GM23338 (cell line): ENCODE data around the gene ITGAV. TPM values are rescaled to one million over a fixed set of nuclear protein-coding genes. Genes with fewer than 3 reads are reported as not detected.

Experiments
- ATAC-seq: fragments of 200-7000 bp; cut with Tn5 transposase; 3 replicates; pipeline ENCODE4 v1.9.1; 2020
- DNase-seq: peaks from one replicate; pipeline ENCODE4 v3.0.0-alpha.2; 2015; ENCODE audit warnings: low spot score
- H2AFZ ChIP-seq: fragments of 200-600 bp; sonication (generic); 2 replicates; pipeline ENCODE4 v1.8.0; 2016; ENCODE audit warnings: antibody characterized with exemption, mild to moderate bottlenecking, moderate library complexity
- H3F3A ChIP-seq: fragments of 200-600 bp; sonication (generic); replicated peaks from 2 replicates; pipeline ENCODE4 v1.8.0; 2017; ENCODE audit warnings: antibody characterized with exemption, mixed run types, low read depth
- H3K27ac ChIP-seq: fragments of 200-600 bp; sonication (generic); 2 replicates; pipeline ENCODE4 v1.6.1; 2016; ENCODE audit warnings: low read depth
- H3K27me3 ChIP-seq: fragments of 200-600 bp; sonication (generic); 2 replicates; pipeline ENCODE4 v1.8.0; 2016; ENCODE audit warnings: mild to moderate bottlenecking, mixed run types, moderate library complexity; ENCODE audit not compliant: insufficient read depth
- H3K36me3 ChIP-seq: fragments of 200-600 bp; sonication (generic); 2 replicates; pipeline ENCODE4 v1.8.0; 2016; ENCODE audit warnings: mild to moderate bottlenecking; ENCODE audit not compliant: insufficient read depth
- H3K4me1 ChIP-seq: fragments of 200-600 bp; sonication (generic); 2 replicates; pipeline ENCODE4 v1.8.0; 2016; ENCODE audit warnings: mild to moderate bottlenecking, moderate library complexity; ENCODE audit not compliant: insufficient read depth
- H3K4me2 ChIP-seq: fragments of 200-600 bp; sonication (generic); 2 replicates; pipeline ENCODE4 v1.7.1; 2017; ENCODE audit warnings: mixed run types
- H3K4me3 ChIP-seq: fragments of 200-600 bp; sonication (generic); 2 replicates; pipeline ENCODE4 v1.6.1; 2016; ENCODE audit warnings: mixed run types
- H3K79me2 ChIP-seq: fragments of 200-600 bp; sonication (generic); replicated peaks from 2 replicates; pipeline ENCODE4 v1.8.0; 2017; ENCODE audit warnings: mild to moderate bottlenecking; ENCODE audit not compliant: insufficient read depth
- H3K9me2 ChIP-seq: fragments of 200-600 bp; sonication (generic); 2 replicates; pipeline ENCODE4 v1.8.0; 2017; ENCODE audit not compliant: insufficient read depth
- H4K20me1 ChIP-seq: fragments of 200-600 bp; sonication (generic); replicated peaks from 2 replicates; pipeline ENCODE4 v1.8.0; 2017; ENCODE audit warnings: mild to moderate bottlenecking; ENCODE audit not compliant: insufficient read depth
- H3K27ac Mint-ChIP-seq: 2 replicates; pipeline ENCODE4 v1.8.0; 2020; ENCODE audit warnings: inconsistent platforms, mild to moderate bottlenecking, moderate library complexity, mixed read lengths
- H3K27me3 Mint-ChIP-seq: 3 replicates; pipeline ENCODE4 v1.8.0; 2022; ENCODE audit warnings: low read depth, mild to moderate bottlenecking, moderate library complexity, mixed read lengths, inconsistent platforms; ENCODE audit not compliant: insufficient read depth, poor library complexity
- H3K36me3 Mint-ChIP-seq: 3 replicates; pipeline ENCODE4 v1.8.0; 2021; ENCODE audit warnings: low read depth, mild to moderate bottlenecking, inconsistent platforms, moderate library complexity, mixed read lengths
- H3K4me1 Mint-ChIP-seq: 3 replicates; pipeline ENCODE4 v1.8.0; 2020; ENCODE audit warnings: mild to moderate bottlenecking, inconsistent platforms, mixed read lengths
- H3K4me3 Mint-ChIP-seq: 3 replicates; pipeline ENCODE4 v1.8.0; 2021; ENCODE audit warnings: moderate library complexity, mild to moderate bottlenecking, inconsistent platforms, mixed read lengths
- H3K9me3 Mint-ChIP-seq: 3 replicates; pipeline ENCODE4 v1.8.0; 2020; ENCODE audit warnings: moderate library complexity, mild to moderate bottlenecking, inconsistent platforms, mixed read lengths
- CREB1 ChIP-seq: fragments of 250-450 bp; sonication (Bioruptor Pico); IDR thresholded peaks from 2 replicates; pipeline ENCODE4 v1.5.0; 2020; ENCODE audit warnings: low read depth, mild to moderate bottlenecking, moderate library complexity
- CTCF ChIP-seq, 2 experiments: fragments of 200-600 bp in 1 of 2; sonication (generic) in 1 of 2; conservative IDR thresholded peaks; 2 replicates each; pipeline versions ENCODE4 v1.5.1 to v1.6.1; 2016 to 2017; ENCODE audit warnings: antibody characterized with exemption in 2 of 2, low read depth in 2 of 2, mild to moderate bottlenecking in 2 of 2, moderate library complexity in 1 of 2
- ETS1 ChIP-seq: IDR thresholded peaks from 2 replicates; pipeline ENCODE4 v1.6.1; 2016; ENCODE audit warnings: antibody characterized with exemption
- EZH2 ChIP-seq: fragments of 200-600 bp; sonication (generic); IDR thresholded peaks from one replicate; pipeline ENCODE4 v1.8.0; 2017; ENCODE audit warnings: antibody characterized with exemption, mild to moderate bottlenecking, low read depth; ENCODE audit not compliant: unreplicated experiment
- EZH2phosphoT487 ChIP-seq: fragments of 200-600 bp; sonication (generic); IDR thresholded peaks from one replicate; pipeline ENCODE4 v1.8.1; 2018; ENCODE audit warnings: antibody characterized with exemption; ENCODE audit not compliant: unreplicated experiment
- JUNB ChIP-seq: IDR thresholded peaks from one replicate; pipeline ENCODE4 v1.6.1; 2016; ENCODE audit warnings: antibody characterized with exemption; ENCODE audit not compliant: unreplicated experiment
- NANOG ChIP-seq: IDR thresholded peaks from 2 replicates; pipeline ENCODE4 v1.6.1; 2016; ENCODE audit warnings: antibody characterized with exemption, borderline replicate concordance
- ZNF114 ChIP-seq: fragments of 250-450 bp; sonication (Bioruptor Pico); IDR thresholded peaks from 2 replicates; pipeline ENCODE4 v1.5.0; 2020; ENCODE audit warnings: mild to moderate bottlenecking, moderate library complexity
- ZNF462 ChIP-seq: fragments of 250-450 bp; sonication (Bioruptor Pico); IDR thresholded peaks from 2 replicates; pipeline ENCODE4 v1.5.0; 2020; ENCODE audit warnings: mild to moderate bottlenecking, moderate library complexity
- polyA plus RNA-seq: library from polyadenylated mRNA; unstranded; fragments of >200 nt; fragmentation: Nextera tagmentation; extraction: Ambion mirVana; gene quantifications from 2 replicates; pipeline ENCODE4 v1.2.1, GENCODE V29; 2016
- total RNA-seq: library from RNA; depleted of rRNA; stranded (reverse); fragments of >200 nt; shearing (Covaris generic); gene quantifications from 2 replicates; pipeline ENCODE4 v1.2.3, GENCODE V29; 2014

ITGAV gene
- total and polyA plus RNA-seq, 2 experiments from 2014 or later = 9.1 to 56.5 TPM

- TF ChIP-seq CREB1 (CRISPR knock-in tag) (no peak), EZH2phosphoT487 (no peak), ZNF114 (CRISPR knock-in tag) (no peak), EZH2 (no peak), NANOG (no peak), ZNF462 (no peak), CTCF (conservative IDR thresholded peaks at IDR 0.05; ENCODE audit: low read depth in 2 of 2) (no peak), ETS1 (no peak), JUNB (no peak)
- DNase-seq (peak; percentile 23), ATAC-seq (peak; percentile 63)
- Mint-ChIP-seq H3K27ac (0 out of 2 replicates have a peak overlapping the region, but pooled peaks have one; percentile 13), H3K4me3 (no peak overlapping the region), H3K27me3 (peaks cover 2% of the 10 kb centered on the region), H3K4me1 (peaks cover 16% of the 10 kb centered on the region), H3K9me3 (peaks cover 5% of the 10 kb centered on the region; the same call in 1 of the 3 replicates), H3K36me3 (0 out of 3 replicates have a peak, but pooled peaks cover 5% of the 10 kb centered on the region)
- Histone ChIP-seq H3K4me1 (peaks cover 16% of the 10 kb centered on the region), H3K79me2 (no peaks in the 10 kb centered on the region), H3K4me2 (no peak overlapping the region), H3K9me2 (no peaks in the 10 kb centered on the region), H3K4me3 (no peak overlapping the region), H3K27ac (peak overlapping the region; percentile 26; the same call in 1 of the 2 replicates), H4K20me1 (no peaks in the 10 kb centered on the region), H2AFZ (peak overlapping the region; percentile 65; the same call in 1 of the 2 replicates), H3F3A (no peaks in the 10 kb centered on the region), H3K27me3 (no peaks in the 10 kb centered on the region), H3K36me3 (no peaks in the 10 kb centered on the region)
These were observed 19.3 kb upstream of the ITGAV start for GRCh38 chr2:186570604-186571003.
